ENCODE results near the gene UGT1A9. TPM values are rescaled to one million over a fixed set of nuclear protein-coding genes. Genes with fewer than 3 reads are reported as not detected.

Gene UGT1A9
- total and polyA plus RNA-seq, 10 of the 15 experiments (the other 5 are each of a cell fraction or from before 2014, with no cell fraction given): 0.07 TPM; not detected in 9

- BruUV-seq (replicated peaks): no TSS peak
- Histone ChIP-seq H2AFZ (ENCODE audit: control insufficient read depth, low read depth, low read length) (no peak overlapping the region), H3K79me2 (ENCODE audit: control insufficient read depth, insufficient read depth, low read length) (no peaks in the 10 kb centered on the region), H3K4me2 (ENCODE audit: control insufficient read depth, insufficient read depth) (no peak overlapping the region), H3K27me3 (replicated peaks in 1 of 2; ENCODE audit: control insufficient read depth in 2 of 2, insufficient read depth in 2 of 2, low read length in 1 of 2) (no peaks in the 10 kb centered on the region; a peak in 1 of 4 replicates), H3K9ac (ENCODE audit: control insufficient read depth, insufficient read depth, low read length) (no peak overlapping the region), H3K4me3 (no peak overlapping the region), H3K4me1 (ENCODE audit: control insufficient read depth, insufficient read depth, low read length) (no peaks in the 10 kb centered on the region), H4K20me1 (ENCODE audit: control insufficient read depth, insufficient read depth) (no peaks in the 10 kb centered on the region), H3K27ac (ENCODE audit: control insufficient read depth, insufficient read depth) (no peak overlapping the region), H3K36me3 (ENCODE audit: control insufficient read depth in 2 of 2, insufficient read depth in 2 of 2, low read length in 1 of 2) (no peaks in the 10 kb centered on the region), H3K9me3 (replicated peaks; ENCODE audit: control insufficient read depth, insufficient read depth, low read length) (no peaks in the 10 kb centered on the region)
- WGBS (ENCODE audit: insufficient coverage, insufficient replicate concordance, low lambda C conversion rate, missing lambda C conversion rate): 14% methylated on average over 7 of the region's 9 CpGs
- DNase-seq (ENCODE audit: low read depth, low spot score): no peak
- ChIA-PET POLR2A (no interaction called here), SMC1A (ENCODE audit: uncharacterized antibody, unreplicated experiment) (no interaction called here), CTCF (no interaction called here), RAD21 (ENCODE audit: unreplicated experiment) (no interaction called here)
- intact Hi-C loops (cut with micrococcal nuclease; ENCODE audit: unreplicated experiment): no loop called here
- no peak for ATAC-seq
- in situ Hi-C loops (cut with MboI): no loop called here
- no peak for FAIRE-seq
- TF ChIP-seq HDAC6 (IDR thresholded peaks at IDR 0.05; ENCODE audit: unreplicated experiment) (no peak), BCLAF1 (IDR thresholded peaks at IDR 0.05) (no peak), PRDM15 (CRISPR knock-in tag; IDR thresholded peaks at IDR 0.05) (no peak), TAF1 (IDR thresholded peaks at IDR 0.05; ENCODE audit: borderline replicate concordance, low read depth, low read length) (no peak), NR2C1 (IDR thresholded peaks at IDR 0.05) (no peak), NR2C2 (IDR thresholded peaks at IDR 0.05; ENCODE audit: borderline replicate concordance, control insufficient read depth, insufficient read length, low read depth) (no peak), BCL11A (IDR thresholded peaks at IDR 0.05; ENCODE audit: low read depth, low read length) (no peak), CBX3 (IDR thresholded peaks at IDR 0.05; ENCODE audit: borderline replicate concordance, low read depth) (no peak)
These were observed 120.2 kb downstream of the UGT1A9 start for GRCh38 chr2:233791883-233792329.
